GM12872 (cell line): ENCODE data around the gene SLC22A2.

Experiments used
- CTCF ChIP-seq: IDR thresholded peaks from 3 replicates; pipeline ENCODE4 v1.5.1; 2011; ENCODE audit warnings: low read depth, mild to moderate bottlenecking, low read length, moderate library complexity; ENCODE audit not compliant: insufficient read depth

Gene SLC22A2

GRCh38 chr6:160227038-160227768 lies 31.4 kb downstream of the SLC22A2 start:
- no peak for TF ChIP-seq CTCF

- TF ChIP-seq CTCF, result no peak
These were observed 32.5 kb downstream of the SLC22A2 start for GRCh38 chr6:160226118-160226591.

GRCh38 chr6:160224639-160225237 lies 33.9 kb downstream of the SLC22A2 start:
- no peak for TF ChIP-seq CTCF

- no peak for TF ChIP-seq CTCF
These were observed 36.1 kb downstream of the SLC22A2 start for GRCh38 chr6:160222491-160222890.

GRCh38 chr6:160221918-160222317 lies 36.7 kb downstream of the SLC22A2 start:
- no peak for TF ChIP-seq CTCF

GRCh38 chr6:160221423-160221822 lies 37.2 kb downstream of the SLC22A2 start:
- TF ChIP-seq CTCF, result 0 out of 3 replicates have a peak, but pooled peaks have one; percentile 7

GRCh38 chr6:160218810-160219209 lies 39.8 kb downstream of the SLC22A2 start:
- TF ChIP-seq CTCF, result no peak
